Uterus (tissue), 4 donors: ENCODE measurements around the gene SLC7A1. TPM values are rescaled to one million over a fixed set of nuclear protein-coding genes. Genes with fewer than 3 reads are reported as not detected.

ENCODE experiments used
- DNase-seq, 2 donors: peaks; one replicate each; pipeline ENCODE4 v3.0.0-alpha.2; 2019 to 2020
- H3K27ac ChIP-seq, 2 donors: fragments of 200-600 bp; sonication (generic); 1 replicate in 1 of 2; 2 replicates in 1 of 2; pipeline ENCODE4 v1.5.1; 2016 to 2018
- H3K27me3 ChIP-seq, 2 donors: fragments of 200-600 bp; sonication (generic); one replicate each; pipeline ENCODE4 v1.5.1; 2018 to 2019; ENCODE audit warnings: control low read depth in 1 of 2
- H3K36me3 ChIP-seq, 2 donors: fragments of 200-600 bp; sonication (generic); one replicate each; pipeline ENCODE4 v1.5.1; 2019; ENCODE audit warnings: control low read depth in 1 of 2
- H3K4me1 ChIP-seq, 2 donors: fragments of 200-600 bp; sonication (generic); one replicate each; pipeline ENCODE4 v1.5.1; 2018 to 2019; ENCODE audit warnings: control low read depth in 1 of 2
- H3K4me3 ChIP-seq, 2 donors: fragments of 200-600 bp; sonication (generic); 1 replicate in 1 of 2; 2 replicates in 1 of 2; pipeline ENCODE4 v1.5.1; 2018 to 2019; ENCODE audit warnings: mild to moderate bottlenecking in 1 of 2
- H3K9me3 ChIP-seq, 2 donors: fragments of 200-600 bp; sonication (generic); one replicate each; pipeline ENCODE4 v1.5.1; 2019; ENCODE audit warnings: control low read depth in 1 of 2
- CTCF ChIP-seq, 4 experiments: fragments of 200-600 bp in 2 of 4; fragments of 450-650 bp in 2 of 4; sonication (generic) in 2 of 4; IDR thresholded peaks; one replicate each; pipeline ENCODE4 v1.5.1; 2016 to 2019; ENCODE audit warnings: antibody characterized with exemption in 4 of 4, mild to moderate bottlenecking in 2 of 4, moderate library complexity in 1 of 4
- POLR2A ChIP-seq, 2 donors: fragments of 450-650 bp; IDR thresholded peaks; one replicate each; pipeline ENCODE4 v1.6.1; 2016; ENCODE audit warnings: antibody characterized with exemption in 2 of 2, mild to moderate bottlenecking in 1 of 2, moderate library complexity in 1 of 2
- intact Hi-C: fragments of 100-400 bp; cut with DNase I; formaldehyde crosslinking; loops from one replicate; pipeline ENCODE4 v1.15.1; 2023; ENCODE audit warnings: low total_unique reads
- total RNA-seq, 4 donors: library from RNA; depleted of rRNA in 3 of 4; stranded (reverse); fragments of >200 nt in 3 of 4; gene quantifications; one replicate each; pipeline versions ENCODE4 v1.1.0 to v1.2.4, GENCODE V29; 2014 to 2023
- donor health status: DM: yes; HTN: yes; CAD: no.

Gene SLC7A1
- total RNA-seq, 4 donors from 2014 or later, result 4.1 to 39.0 (median 10.8) TPM

GRCh38 chr13:29494520-29494919, 101.0 kb downstream of the SLC7A1 start:
- H3K36me3 ChIP-seq, result no peaks in the 10 kb centered on the region
- TF ChIP-seq POLR2A (IDR thresholded peaks at IDR 0.05) (no peak), CTCF (IDR thresholded peaks at IDR 0.05) (no peak)
- no peaks in the 10 kb centered on the region for H3K27me3 ChIP-seq
- no peak for DNase-seq
- H3K4me3 ChIP-seq, result no peak overlapping the region
- intact Hi-C loops, result no loop called here
- H3K27ac ChIP-seq, result no peak overlapping the region
- no peaks in the 10 kb centered on the region for H3K9me3 ChIP-seq
- peaks cover 0 to 6% of the 10 kb centered on the region in 2 donors for H3K4me1 ChIP-seq

- H3K4me1 ChIP-seq, result peaks cover 0 to 6% of the 10 kb centered on the region in 2 donors
- H3K4me3 ChIP-seq, result no peak overlapping the region
- H3K27ac ChIP-seq, result no peak overlapping the region
- no peaks in the 10 kb centered on the region for H3K36me3 ChIP-seq
- no peaks in the 10 kb centered on the region for H3K27me3 ChIP-seq
- intact Hi-C loops, result no loop called here
- H3K9me3 ChIP-seq, result no peaks in the 10 kb centered on the region
- TF ChIP-seq CTCF (IDR thresholded peaks at IDR 0.05), result no peak
- no peak for TF ChIP-seq POLR2A (IDR thresholded peaks at IDR 0.05)
- no peak for DNase-seq
These were observed 101.7 kb downstream of the SLC7A1 start for GRCh38 chr13:29493796-29494195.

GRCh38 chr13:29491248-29491647, 104.2 kb downstream of the SLC7A1 start:
- TF ChIP-seq CTCF (IDR thresholded peaks at IDR 0.05), result no peak
- no peak overlapping the region for H3K27ac ChIP-seq
- peaks cover 0 to under 1% of the 10 kb centered on the region in 2 donors for H3K4me1 ChIP-seq
- intact Hi-C loops, result no loop called here
- no peaks in the 10 kb centered on the region for H3K9me3 ChIP-seq
- no peak overlapping the region for H3K4me3 ChIP-seq
- H3K27me3 ChIP-seq, result no peaks in the 10 kb centered on the region
- DNase-seq, result no peak
- no peaks in the 10 kb centered on the region for H3K36me3 ChIP-seq

- no peaks in the 10 kb centered on the region for H3K4me1 ChIP-seq
- DNase-seq, result no peak
- no peak for TF ChIP-seq CTCF (IDR thresholded peaks at IDR 0.05)
- TF ChIP-seq POLR2A (IDR thresholded peaks at IDR 0.05), result no peak
- H3K4me3 ChIP-seq, result no peak overlapping the region
- no peaks in the 10 kb centered on the region for H3K27me3 ChIP-seq
- intact Hi-C loops, result no loop called here
- no peaks in the 10 kb centered on the region for H3K9me3 ChIP-seq
- no peaks in the 10 kb centered on the region for H3K36me3 ChIP-seq
- H3K27ac ChIP-seq, result no peak overlapping the region
These were observed 105.0 kb downstream of the SLC7A1 start for GRCh38 chr13:29490561-29490885.

GRCh38 chr13:29489650-29490560, 105.6 kb downstream of the SLC7A1 start:
- H3K4me3 ChIP-seq, result no peak overlapping the region
- H3K36me3 ChIP-seq, result no peaks in the 10 kb centered on the region

More at GRCh38 chr13:29489650-29490560, 105.6 kb downstream of the SLC7A1 start:
- Histone ChIP-seq H3K4me1 (no peaks in the 10 kb centered on the region), H3K9me3 (no peaks in the 10 kb centered on the region), H3K27ac (no peak overlapping the region), H3K27me3 (no peaks in the 10 kb centered on the region)
- DNase-seq, result no peak
- TF ChIP-seq POLR2A (IDR thresholded peaks at IDR 0.05) (no peak), CTCF (IDR thresholded peaks at IDR 0.05) (no peak)
- intact Hi-C loops, result no loop called here
